ENCODE data around the gene PDE8B.

- TF ChIP-seq, protein P1, sequence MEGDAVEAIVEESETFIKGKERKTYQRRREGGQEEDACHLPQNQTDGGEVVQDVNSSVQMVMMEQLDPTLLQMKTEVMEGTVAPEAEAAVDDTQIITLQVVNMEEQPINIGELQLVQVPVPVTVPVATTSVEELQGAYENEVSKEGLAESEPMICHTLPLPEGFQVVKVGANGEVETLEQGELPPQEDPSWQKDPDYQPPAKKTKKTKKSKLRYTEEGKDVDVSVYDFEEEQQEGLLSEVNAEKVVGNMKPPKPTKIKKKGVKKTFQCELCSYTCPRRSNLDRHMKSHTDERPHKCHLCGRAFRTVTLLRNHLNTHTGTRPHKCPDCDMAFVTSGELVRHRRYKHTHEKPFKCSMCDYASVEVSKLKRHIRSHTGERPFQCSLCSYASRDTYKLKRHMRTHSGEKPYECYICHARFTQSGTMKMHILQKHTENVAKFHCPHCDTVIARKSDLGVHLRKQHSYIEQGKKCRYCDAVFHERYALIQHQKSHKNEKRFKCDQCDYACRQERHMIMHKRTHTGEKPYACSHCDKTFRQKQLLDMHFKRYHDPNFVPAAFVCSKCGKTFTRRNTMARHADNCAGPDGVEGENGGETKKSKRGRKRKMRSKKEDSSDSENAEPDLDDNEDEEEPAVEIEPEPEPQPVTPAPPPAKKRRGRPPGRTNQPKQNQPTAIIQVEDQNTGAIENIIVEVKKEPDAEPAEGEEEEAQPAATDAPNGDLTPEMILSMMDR (IDR thresholded peaks at IDR 0.05), result no peak
- no peak for TF ChIP-seq POLR2A (IDR thresholded peaks at IDR 0.05)
Observed at GRCh38 chr5:77251921-77252320, 41.4 kb downstream of the PDE8B start.

All from vagina (tissue), 2 donors.